H9 (cell line): ENCODE measurements around the gene PMP22. TPM values are rescaled to one million over a fixed set of nuclear protein-coding genes. Genes with fewer than 3 reads are reported as not detected.

Experiments used
- DNase-seq: peaks from one replicate; pipeline ENCODE4 v3.0.0-alpha.2; 2017
- H2AFZ ChIP-seq: one replicate; pipeline ENCODE4 v1.6.1; 2013; ENCODE audit warnings: mild to moderate bottlenecking, low read length, control low read depth, moderate library complexity
- H2AK5ac ChIP-seq: 2 replicates; pipeline ENCODE4 v1.6.1; 2013; ENCODE audit warnings: low read length, control low read depth, mixed read lengths; ENCODE audit not compliant: insufficient read length
- H2BK120ac ChIP-seq: one replicate; pipeline ENCODE4 v1.6.1; 2013; ENCODE audit warnings: low read depth, mild to moderate bottlenecking, low read length, control low read depth, inconsistent platforms; ENCODE audit not compliant: poor library complexity, severe bottlenecking
- H2BK12ac ChIP-seq: 2 replicates; pipeline ENCODE4 v1.6.1; 2013; ENCODE audit warnings: low read length, control low read depth, mixed read lengths, low read depth; ENCODE audit not compliant: insufficient read length
- H2BK15ac ChIP-seq: 2 replicates; pipeline ENCODE4 v1.6.1; 2013; ENCODE audit warnings: low read depth, low read length, control low read depth
- H2BK20ac ChIP-seq: one replicate; pipeline ENCODE4 v1.6.1; 2013; ENCODE audit warnings: low read depth, mild to moderate bottlenecking, low read length, control low read depth, inconsistent platforms; ENCODE audit not compliant: poor library complexity, severe bottlenecking
- H2BK5ac ChIP-seq: 2 replicates; pipeline ENCODE4 v1.6.1; 2013; ENCODE audit warnings: low read length, control low read depth, mixed read lengths; ENCODE audit not compliant: insufficient read length
- H3K14ac ChIP-seq: 2 replicates; pipeline ENCODE4 v1.6.1; 2013; ENCODE audit warnings: low read length, control low read depth; ENCODE audit not compliant: insufficient read depth
- H3K18ac ChIP-seq: 2 replicates; pipeline ENCODE4 v1.6.1; 2013; ENCODE audit warnings: low read depth, mild to moderate bottlenecking, mixed read lengths, low read length, control low read depth; ENCODE audit not compliant: insufficient read length
- H3K23ac ChIP-seq: 2 replicates; pipeline ENCODE4 v1.6.1; 2013; ENCODE audit warnings: low read length, control low read depth, mixed read lengths, low read depth; ENCODE audit not compliant: insufficient read length
- H3K23me2 ChIP-seq: 2 replicates; pipeline ENCODE4 v1.6.1; 2013; ENCODE audit warnings: low read depth, mild to moderate bottlenecking, mixed read lengths, low read length, control low read depth; ENCODE audit not compliant: insufficient read length, poor library complexity, severe bottlenecking
- H3K27ac ChIP-seq: 2 replicates; pipeline ENCODE4 v1.5.1; 2013; ENCODE audit warnings: low read length, control low read depth, mixed read lengths, low read depth; ENCODE audit not compliant: insufficient read length
- H3K27me3 ChIP-seq: 2 replicates; pipeline ENCODE4 v1.6.1; 2013; ENCODE audit warnings: low read length, control low read depth, inconsistent platforms; ENCODE audit not compliant: insufficient read depth
- H3K4ac ChIP-seq: 2 replicates; pipeline ENCODE4 v1.6.1; 2013; ENCODE audit warnings: low read depth, mild to moderate bottlenecking, control low read depth, inconsistent platforms, low read length, moderate library complexity
- H3K4me1 ChIP-seq: 2 replicates; pipeline ENCODE4 v1.6.1; 2013; ENCODE audit warnings: low read length, control low read depth, inconsistent platforms; ENCODE audit not compliant: insufficient read depth
- H3K4me2 ChIP-seq: 2 replicates; pipeline ENCODE4 v1.6.1; 2013; ENCODE audit warnings: low read length, control low read depth, mixed read lengths; ENCODE audit not compliant: insufficient read length, insufficient read depth
- H3K56ac ChIP-seq: 2 replicates; pipeline ENCODE4 v1.6.1; 2013; ENCODE audit warnings: low read depth, mild to moderate bottlenecking, mixed read lengths, low read length, control low read depth; ENCODE audit not compliant: insufficient read length
- H3K79me1 ChIP-seq: 2 replicates; pipeline ENCODE4 v1.6.1; 2013; ENCODE audit warnings: low read depth, mild to moderate bottlenecking, moderate library complexity, low read length, control low read depth, inconsistent platforms; ENCODE audit not compliant: insufficient read depth, poor library complexity, severe bottlenecking
- H3K79me2 ChIP-seq: 2 replicates; pipeline ENCODE4 v1.6.1; 2013; ENCODE audit warnings: low read length, control low read depth, inconsistent platforms; ENCODE audit not compliant: insufficient read depth
- H3K9ac ChIP-seq: 2 replicates; pipeline ENCODE4 v1.6.1; 2013; ENCODE audit warnings: low read length, control low read depth, mixed read lengths; ENCODE audit not compliant: insufficient read length; ENCODE audit errors: extremely low read depth
- H3K9me3 ChIP-seq: one replicate; pipeline ENCODE4 v1.6.1; 2013; ENCODE audit warnings: low read depth, low read length, inconsistent platforms; ENCODE audit not compliant: control insufficient read depth
- H3T11ph ChIP-seq: one replicate; pipeline ENCODE4 v1.6.1; 2013; ENCODE audit warnings: mild to moderate bottlenecking, low read length, control low read depth, inconsistent platforms
- H4K20me1 ChIP-seq: one replicate; pipeline ENCODE4 v1.6.1; 2013; ENCODE audit not compliant: control insufficient read depth, insufficient read length, insufficient read depth
- H4K5ac ChIP-seq: 2 replicates; pipeline ENCODE4 v1.6.1; 2013; ENCODE audit warnings: low read depth, mild to moderate bottlenecking, mixed read lengths, low read length, control low read depth; ENCODE audit not compliant: insufficient read length
- H4K8ac ChIP-seq: replicated peaks from 2 replicates; pipeline ENCODE4 v1.6.1; 2013; ENCODE audit warnings: low read length, control low read depth, mixed read lengths, low read depth; ENCODE audit not compliant: insufficient read length
- H4K91ac ChIP-seq: 2 replicates; pipeline ENCODE4 v1.6.1; 2013; ENCODE audit warnings: low read depth, mild to moderate bottlenecking, moderate library complexity, mixed read lengths, low read length, control low read depth; ENCODE audit not compliant: insufficient read length
- H3K27ac Mint-ChIP-seq, 3 experiments: 2 replicates in 2 of 3; 3 replicates in 1 of 3; pipeline ENCODE4 v1.8.0; 2020 to 2021; ENCODE audit warnings: mixed read lengths in 3 of 3, mild to moderate bottlenecking in 1 of 3, moderate library complexity in 1 of 3
- H3K27me3 Mint-ChIP-seq: 2 replicates; pipeline ENCODE4 v1.8.0; 2021; ENCODE audit warnings: low read depth, mild to moderate bottlenecking, moderate library complexity, mixed read lengths
- H3K36me3 Mint-ChIP-seq, 3 experiments: 2 replicates in 2 of 3; 3 replicates in 1 of 3; pipeline ENCODE4 v1.8.0; 2020 to 2021; ENCODE audit warnings: low read depth in 3 of 3, mixed read lengths in 3 of 3; ENCODE audit not compliant: insufficient read depth in 1 of 3
- H3K4me1 Mint-ChIP-seq, 2 experiments: 2 replicates each; pipeline ENCODE4 v1.8.0; 2020; ENCODE audit warnings: mixed read lengths in 2 of 2
- H3K4me3 Mint-ChIP-seq, 2 experiments: 2 replicates in 1 of 2; 3 replicates in 1 of 2; pipeline ENCODE4 v1.8.0; 2020 to 2021; ENCODE audit warnings: mild to moderate bottlenecking in 2 of 2, mixed read lengths in 2 of 2, moderate library complexity in 1 of 2
- H3K9me3 Mint-ChIP-seq, 2 experiments: 2 replicates in 1 of 2; 3 replicates in 1 of 2; pipeline ENCODE4 v1.8.0; 2020; ENCODE audit warnings: mild to moderate bottlenecking in 2 of 2, mixed read lengths in 2 of 2, moderate library complexity in 1 of 2
- CTCF ChIP-seq: fragments of 200-600 bp; sonication (generic); conservative IDR thresholded peaks from 3 replicates; pipeline ENCODE4 v1.8.0; 2021; ENCODE audit warnings: antibody characterized with exemption, mild to moderate bottlenecking
- WGBS: extraction: QIAGEN DNeasy Blood & Tissue Kit; methylation state at CpG from one replicate; pipeline ENCODE4 v1.1.7; 2013; ENCODE audit warnings: missing lambda C conversion rate, low lambda C conversion rate, mixed read lengths; ENCODE audit not compliant: insufficient read length; ENCODE audit errors: extremely low coverage; 5-methylcytosine and 5-hydroxymethylcytosine counted together
- total RNA-seq: library from RNA; stranded (reverse); gene quantifications from 2 replicates; pipeline ENCODE4 v1.2.1, GENCODE V29; 2021

PMP22 gene
- total RNA-seq, 1 experiment from 2014 or later, result 1.5 TPM

- Histone ChIP-seq H2BK15ac (no peak overlapping the region), H4K8ac (no peak overlapping the region), H2AK5ac (no peak overlapping the region), H3K14ac (no peak overlapping the region), H3K9ac (no peak overlapping the region), H2AFZ (no peak overlapping the region), H4K91ac (no peak overlapping the region), H2BK12ac (no peak overlapping the region), H3K18ac (no peak overlapping the region), H4K20me1 (no peaks in the 10 kb centered on the region), H3K27me3 (no peaks in the 10 kb centered on the region; the same call in 1 of the 2 replicates), H2BK5ac (no peak overlapping the region), H3K9me3 (no peaks in the 10 kb centered on the region), H4K5ac (no peak overlapping the region), H3K4me2 (no peak overlapping the region), H3K79me1 (no peaks in the 10 kb centered on the region), H2BK120ac (no peak overlapping the region), H3K56ac (no peak overlapping the region), H3K27ac (no peak overlapping the region), H3K23ac (no peak overlapping the region), H3K4ac (no peak overlapping the region), H3T11ph (no peak overlapping the region), H3K79me2 (no peaks in the 10 kb centered on the region), H2BK20ac (no peak overlapping the region), H3K23me2 (no peaks in the 10 kb centered on the region), H3K4me1 (no peaks in the 10 kb centered on the region)
- peaks cover 10 to 13% of the 10 kb centered on the region in 2 experiments for H3K9me3 Mint-ChIP-seq
- peaks cover 43% of the 10 kb centered on the region for H3K27me3 Mint-ChIP-seq
- TF ChIP-seq CTCF, result no peak
- no peaks in the 10 kb centered on the region; a peak in 2 of 7 replicates for H3K36me3 Mint-ChIP-seq
- H3K4me1 Mint-ChIP-seq, result no peaks in the 10 kb centered on the region
- 100% methylated on average over 1 of the region's 9 CpGs for WGBS
- DNase-seq, result no peak
- no peak overlapping the region for H3K4me3 Mint-ChIP-seq
- no peak overlapping the region; a peak in 1 of 7 replicates for H3K27ac Mint-ChIP-seq
Observed at GRCh38 chr17:15270628-15271381, 5.7 kb upstream of the PMP22 start.
